IPS DF 4.7 (cell line): ENCODE data around the gene FOXR2.

Experiments
- DNase-seq: peaks from one replicate; pipeline ENCODE4 v3.0.0-alpha.2; 2013; ENCODE audit warnings: low spot score; ENCODE audit errors: extremely low read depth

The FOXR2 gene, protein sequence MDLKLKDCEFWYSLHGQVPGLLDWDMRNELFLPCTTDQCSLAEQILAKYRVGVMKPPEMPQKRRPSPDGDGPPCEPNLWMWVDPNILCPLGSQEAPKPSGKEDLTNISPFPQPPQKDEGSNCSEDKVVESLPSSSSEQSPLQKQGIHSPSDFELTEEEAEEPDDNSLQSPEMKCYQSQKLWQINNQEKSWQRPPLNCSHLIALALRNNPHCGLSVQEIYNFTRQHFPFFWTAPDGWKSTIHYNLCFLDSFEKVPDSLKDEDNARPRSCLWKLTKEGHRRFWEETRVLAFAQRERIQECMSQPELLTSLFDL

DNA sequence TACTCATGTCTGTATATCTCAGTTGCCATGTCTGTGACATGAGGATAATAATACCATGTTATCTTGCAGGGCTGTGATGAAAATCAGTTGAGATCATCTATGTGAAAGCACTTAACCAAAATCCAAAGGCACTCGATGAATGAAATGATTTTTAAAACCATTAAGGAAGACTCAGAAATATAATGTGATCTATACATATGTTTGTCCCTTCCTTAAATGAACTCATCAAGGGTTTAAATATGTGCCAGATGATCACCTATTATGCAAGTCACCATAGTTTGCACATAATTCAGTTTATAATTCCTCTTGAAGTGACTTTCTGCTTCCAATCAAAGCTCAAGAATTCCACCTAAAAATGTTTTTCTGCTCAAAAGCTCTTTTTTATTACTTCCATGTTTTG, at the start of gene FOXR2:
FOXR2 (plus strand) TSS at position 301 of the 400 bp plus-strand sequence. CDS start 312 bp downstream, outside the sequence.
- DNase-seq = no peak

DNA sequence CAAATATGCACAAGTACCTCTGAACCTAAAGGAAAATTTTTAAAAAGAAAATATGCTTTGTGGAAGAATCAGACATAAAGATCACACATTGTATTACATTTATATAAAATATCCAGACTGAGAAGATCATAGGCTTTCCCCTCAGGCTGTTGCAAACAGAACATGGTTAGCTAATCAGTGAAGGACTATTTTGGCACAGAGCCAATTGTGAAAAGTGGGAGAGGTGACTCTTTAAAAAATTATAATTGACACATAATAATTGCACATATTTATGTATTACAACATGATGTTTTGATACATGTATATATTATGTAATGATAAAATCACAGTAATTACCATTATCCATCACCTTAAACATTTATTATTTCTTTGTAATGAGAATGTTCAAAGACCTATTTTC, 44.1 kb upstream of the FOXR2 start:
- no peak for DNase-seq

DNA sequence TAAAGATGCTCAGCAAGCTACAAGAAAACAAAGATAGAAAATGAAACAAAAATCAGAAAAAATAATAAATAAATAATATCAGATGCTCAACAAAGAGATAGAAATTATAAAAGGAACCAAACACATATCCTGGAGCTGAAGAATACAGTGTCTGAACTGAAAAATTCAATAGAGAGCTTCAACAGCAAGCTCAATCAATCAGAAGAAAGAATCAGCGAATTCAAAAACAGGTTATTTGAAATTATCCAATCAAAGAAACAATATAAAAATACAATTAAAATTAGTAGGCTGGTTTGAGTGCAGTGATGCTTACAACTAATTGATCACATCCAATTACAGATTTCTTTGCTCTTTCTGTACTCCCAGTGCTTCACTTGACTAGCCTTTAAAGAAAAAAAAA, 40.8 kb upstream of the FOXR2 start:
- DNase-seq = no peak

DNA sequence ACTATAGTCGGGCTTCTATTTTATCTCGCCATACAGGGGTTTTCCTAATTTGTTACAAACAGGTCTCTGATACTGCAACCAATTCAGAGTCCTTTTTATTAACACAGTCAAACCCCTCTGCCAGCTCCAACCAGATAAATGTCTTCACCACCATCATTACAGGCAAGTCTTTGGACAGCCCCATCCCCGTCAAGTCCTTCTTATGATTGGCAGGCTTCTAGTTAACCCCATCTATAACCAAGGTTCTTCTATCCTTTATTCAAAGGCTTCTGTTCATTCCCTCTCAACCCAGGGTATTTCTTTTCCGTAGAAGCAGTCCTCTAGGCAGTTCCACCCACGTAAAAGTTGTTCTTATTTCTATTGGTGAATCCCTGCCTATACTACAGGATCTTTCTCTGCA, 29.9 kb upstream of the FOXR2 start:
- no peak for DNase-seq

DNA sequence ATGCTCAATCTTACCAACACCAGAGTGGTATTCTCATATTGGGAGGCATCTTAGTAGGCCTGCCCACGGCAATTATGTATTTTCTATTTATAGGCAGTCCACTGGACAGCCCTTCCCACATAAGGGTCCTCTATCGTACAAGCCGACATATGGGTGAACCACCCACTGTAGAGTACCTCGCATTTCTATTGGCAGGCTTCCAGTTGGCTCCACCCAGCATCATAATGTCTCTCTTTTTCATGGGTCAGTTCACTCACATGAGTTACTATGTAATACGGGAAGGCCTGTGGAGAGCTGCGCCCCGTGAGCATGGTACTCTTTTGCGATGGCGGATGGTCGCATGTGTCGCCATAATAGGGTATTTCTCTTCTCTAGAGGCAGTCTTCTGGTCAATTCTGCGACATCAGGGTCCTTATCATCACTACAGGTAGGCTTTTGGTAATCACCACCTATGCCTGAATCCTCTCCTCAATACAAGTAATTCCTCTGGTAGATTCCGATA, 29.4 kb upstream of the FOXR2 start:
- no peak for DNase-seq

DNA sequence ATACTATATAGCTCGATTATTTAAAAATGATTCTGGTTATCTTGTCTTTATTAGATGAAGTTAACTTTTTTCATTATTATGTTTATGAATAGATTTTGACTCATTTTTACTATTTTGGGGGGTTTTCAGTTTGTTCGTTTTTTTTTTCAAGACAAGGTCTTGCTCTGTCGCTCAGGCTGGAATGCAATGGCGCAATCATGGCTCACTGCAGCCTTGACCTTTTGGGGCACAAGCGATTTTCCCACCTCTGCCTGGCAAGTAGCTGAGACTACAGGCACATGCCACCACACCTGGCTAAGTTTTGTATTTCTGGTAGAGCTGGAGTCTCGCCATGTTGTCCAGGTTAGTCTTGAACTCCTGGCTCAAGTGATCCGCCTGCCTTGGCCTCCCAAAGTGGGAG, 24.9 kb upstream of the FOXR2 start:
- no peak for DNase-seq

DNA sequence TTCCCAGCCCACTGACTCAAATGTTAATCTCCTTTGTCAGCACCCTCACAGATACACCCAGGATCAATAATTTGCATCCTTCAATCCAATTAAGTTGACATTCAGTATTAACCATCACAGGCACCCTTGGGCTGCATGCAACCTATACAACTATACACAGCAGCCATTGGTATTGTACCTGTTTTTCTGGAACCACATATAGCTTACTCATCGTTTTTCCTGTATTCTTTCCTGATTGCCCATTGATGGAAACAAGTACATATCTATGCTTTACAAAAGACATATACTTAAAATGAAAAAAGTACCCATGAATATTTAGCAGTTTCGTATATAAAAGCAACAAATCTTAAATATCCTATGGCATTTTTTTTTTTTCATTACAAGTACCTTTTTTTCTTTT, 3.7 kb upstream of the FOXR2 start:
- no peak for DNase-seq

DNA sequence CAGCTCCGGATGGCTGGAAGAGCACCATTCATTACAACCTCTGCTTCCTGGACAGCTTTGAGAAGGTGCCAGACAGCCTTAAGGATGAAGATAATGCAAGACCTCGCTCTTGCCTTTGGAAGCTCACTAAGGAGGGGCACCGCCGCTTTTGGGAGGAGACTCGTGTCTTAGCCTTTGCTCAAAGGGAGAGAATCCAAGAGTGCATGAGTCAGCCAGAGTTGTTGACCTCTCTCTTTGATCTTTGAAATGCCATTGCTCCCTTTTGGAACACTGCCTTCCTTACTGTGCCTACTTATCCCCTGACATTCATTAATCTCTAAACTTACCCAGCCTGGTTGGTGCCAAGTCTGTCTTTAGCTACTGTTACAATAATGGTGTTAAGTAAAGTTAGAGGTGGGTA, 1.2 kb downstream of the FOXR2 start:
- DNase-seq = no peak

DNA sequence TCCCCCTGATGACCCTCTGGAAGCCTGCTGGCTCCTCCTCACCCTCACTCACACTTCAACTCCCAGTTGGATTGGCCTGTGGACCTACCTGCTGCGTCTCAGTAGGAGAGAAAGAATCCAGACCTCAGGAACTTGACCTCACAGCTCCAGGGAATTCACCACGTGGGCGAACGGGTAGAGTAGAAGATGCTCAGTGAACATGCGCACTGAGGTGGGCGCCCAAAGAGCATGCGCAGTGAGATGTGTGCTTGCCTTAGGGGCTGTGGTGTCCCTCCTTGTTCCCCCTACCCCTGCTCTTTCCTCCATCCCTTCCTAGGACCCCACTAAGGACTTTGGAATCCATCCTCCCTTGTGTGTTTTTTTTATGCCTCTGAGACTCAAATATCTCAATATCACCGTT, 12.9 kb downstream of the FOXR2 start:
- DNase-seq = no peak

DNA sequence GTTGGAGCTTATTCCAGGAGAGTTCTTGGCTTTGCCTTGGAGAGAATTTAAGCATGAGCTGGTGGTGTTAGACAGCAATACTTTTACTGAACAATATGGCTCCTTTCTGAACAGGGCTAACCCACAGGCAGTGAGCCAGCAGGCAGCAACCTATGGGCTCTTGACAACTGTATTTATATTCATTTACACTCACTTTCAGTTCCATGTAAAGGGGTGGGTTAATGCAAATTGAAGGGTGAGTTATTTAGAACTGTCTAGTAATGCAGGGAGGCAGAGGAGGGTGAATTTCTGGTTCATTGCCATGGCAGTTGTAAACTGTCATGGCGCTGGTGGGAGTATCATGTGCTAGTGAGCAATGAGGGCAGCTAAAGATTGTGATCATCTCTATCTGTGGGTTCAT, 15.7 kb downstream of the FOXR2 start:
- no peak for DNase-seq

DNA sequence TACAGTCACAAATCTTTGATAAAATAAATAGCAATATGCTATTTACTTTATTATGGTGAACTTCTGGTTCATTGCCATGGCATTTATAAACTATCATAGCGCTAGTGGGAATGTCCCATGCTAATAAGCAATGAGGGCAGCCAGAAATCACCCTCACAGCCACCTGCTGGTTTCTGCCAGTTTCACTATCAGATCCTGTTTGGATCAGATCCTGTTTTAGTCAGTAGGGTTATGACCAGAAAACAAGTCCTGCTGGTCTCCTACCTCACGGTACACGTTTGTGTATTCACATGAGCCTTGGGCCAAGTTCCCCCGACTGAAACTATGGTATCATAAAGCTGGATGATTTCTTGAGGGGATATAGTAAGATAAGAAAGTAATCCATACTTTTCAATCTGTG, 17.7 kb downstream of the FOXR2 start:
- DNase-seq = no peak

DNA sequence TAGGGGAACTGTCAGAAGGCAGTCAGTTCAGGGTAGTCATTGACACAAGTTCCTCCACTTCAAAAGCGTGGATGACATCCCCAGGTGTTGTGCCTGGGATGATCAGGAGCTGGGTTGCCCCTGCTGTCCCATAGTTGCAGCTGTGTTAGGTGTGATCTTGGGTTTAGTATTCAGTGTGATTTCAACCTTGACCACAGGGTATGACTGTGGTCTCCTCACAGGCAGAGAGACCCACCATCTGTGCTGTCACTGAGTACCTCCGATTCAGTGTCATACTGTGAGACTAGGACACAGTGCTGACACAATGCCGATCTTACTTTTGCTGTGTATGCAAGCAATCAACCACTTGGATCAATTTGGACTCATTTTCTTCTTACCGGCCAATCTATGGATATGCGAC, 25.2 kb downstream of the FOXR2 start:
- DNase-seq = no peak

DNA sequence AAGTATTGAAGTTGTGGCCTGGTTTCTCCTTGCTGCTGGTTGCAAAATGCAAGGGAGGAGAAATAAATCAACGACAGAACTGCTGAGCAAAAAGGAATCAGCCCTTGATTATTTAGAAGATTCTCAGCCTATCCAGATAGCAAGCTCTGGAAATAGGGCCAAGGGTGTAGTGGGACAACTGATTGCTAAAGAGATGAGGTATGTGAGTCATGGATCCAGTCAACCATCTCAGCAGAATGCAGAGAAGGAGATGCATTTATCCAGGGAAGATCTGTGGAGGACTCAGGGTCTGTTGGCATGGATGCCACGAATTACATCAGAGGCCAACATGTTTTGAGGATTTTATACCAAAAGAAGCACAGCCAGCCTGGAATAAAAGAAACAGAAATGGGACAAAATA, 36.7 kb downstream of the FOXR2 start:
- no peak for DNase-seq

DNA sequence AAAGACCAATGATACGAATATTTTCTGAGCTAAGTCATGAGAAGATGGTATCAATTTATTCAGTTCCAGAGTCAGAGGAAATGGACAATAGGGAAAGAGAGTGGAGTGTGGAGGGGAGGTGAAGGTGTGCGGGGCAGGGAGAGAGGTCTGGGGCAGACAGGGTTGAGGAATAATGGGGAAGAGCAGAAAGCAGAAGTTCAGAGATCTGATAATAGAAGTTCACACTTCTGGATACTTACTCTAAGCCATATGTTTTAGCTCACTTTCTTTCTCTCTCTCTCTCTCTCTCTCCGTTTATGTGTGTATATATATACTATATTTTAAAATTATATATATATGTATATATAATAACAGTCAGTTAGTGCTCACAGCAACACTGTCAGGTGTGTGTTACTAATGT, 40.4 kb downstream of the FOXR2 start:
- DNase-seq = no peak

DNA sequence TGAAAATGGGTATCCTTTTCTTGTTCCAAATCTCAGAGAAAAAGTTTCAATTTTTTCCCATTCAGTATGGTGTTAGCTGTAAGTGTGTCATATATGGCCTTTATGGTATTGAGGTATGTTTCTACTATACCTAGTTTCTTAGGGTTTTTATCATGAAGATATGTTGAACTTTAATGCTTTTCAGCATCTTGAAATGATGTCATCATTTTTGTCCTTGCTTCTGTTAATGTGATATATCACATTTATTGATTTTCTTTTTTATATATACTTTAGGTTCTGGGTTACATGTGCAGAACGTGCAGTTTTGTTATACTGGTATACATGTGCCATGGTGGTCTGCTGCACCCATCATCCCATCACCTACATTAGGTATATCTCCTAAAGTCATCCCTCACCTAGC, 44.9 kb downstream of the FOXR2 start:
- no peak for DNase-seq
